Activated T-cell treated with anti-CD3 and anti-CD28 coated beads, Interleukin-2, amount 50 U/mL, for 1 hour (primary cell): Measurements from ENCODE around the gene MAS1L.
"Not testable (repeated sequence)": the region's sequence is repeated elsewhere in the genome, so short reads cannot be mapped to it uniquely, and the experiment has no call there.

Experiments used
- DNase-seq: peaks from one replicate; pipeline ENCODE4 v3.0.0-alpha.2; 2020

The MAS1L gene

GRCh38 chr6:29478740-29479139, 9.0 kb downstream of the MAS1L start:
- no peak for DNase-seq

- DNase-seq, result no peak
Measured at GRCh38 chr6:29477923-29478450, 9.8 kb downstream of the MAS1L start.

GRCh38 chr6:29474996-29475395, 12.8 kb downstream of the MAS1L start:
- DNase-seq, result no peak

- no peak for DNase-seq
Measured at GRCh38 chr6:29466241-29466640, 21.5 kb downstream of the MAS1L start.

DNA sequence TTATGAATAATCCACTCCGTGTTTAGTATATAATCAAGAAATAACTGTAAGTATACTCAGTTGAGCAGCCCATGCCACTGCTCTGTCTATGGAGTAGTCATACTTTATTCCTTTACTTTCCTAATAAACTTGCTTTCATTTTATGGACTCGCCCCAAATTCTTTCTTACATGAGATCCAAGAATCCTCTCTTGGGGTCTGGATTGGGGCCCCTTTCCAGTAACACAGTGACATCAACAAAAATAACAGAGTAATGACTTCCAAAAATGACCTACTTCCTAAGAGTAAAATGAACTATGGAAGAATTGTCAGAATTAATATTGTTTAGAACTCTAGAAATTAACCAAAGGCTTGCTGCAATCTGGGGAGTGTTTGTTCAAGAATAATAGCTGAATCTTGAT, 22.0 kb downstream of the MAS1L start:
- no peak for DNase-seq

- no peak for DNase-seq
Measured at GRCh38 chr6:29465279-29465678, 22.5 kb downstream of the MAS1L start.

- no peak for DNase-seq
Measured at GRCh38 chr6:29462022-29462421, 25.7 kb downstream of the MAS1L start.

GRCh38 chr6:29461021-29461814, 26.5 kb downstream of the MAS1L start:
- DNase-seq, result no peak

- no peak for DNase-seq
Measured at GRCh38 chr6:29456971-29457370, 30.8 kb downstream of the MAS1L start, which contains the start of the genes OR11A1 and OR2H1. TSS of gene OR11A1 (minus strand) at chr6:29457071. CDS start at chr6:29427641, 29,430 bp downstream. TSS of gene OR2H1 (plus strand) at chr6:29457155. CDS start at chr6:29461770, 4,615 bp downstream.

DNA sequence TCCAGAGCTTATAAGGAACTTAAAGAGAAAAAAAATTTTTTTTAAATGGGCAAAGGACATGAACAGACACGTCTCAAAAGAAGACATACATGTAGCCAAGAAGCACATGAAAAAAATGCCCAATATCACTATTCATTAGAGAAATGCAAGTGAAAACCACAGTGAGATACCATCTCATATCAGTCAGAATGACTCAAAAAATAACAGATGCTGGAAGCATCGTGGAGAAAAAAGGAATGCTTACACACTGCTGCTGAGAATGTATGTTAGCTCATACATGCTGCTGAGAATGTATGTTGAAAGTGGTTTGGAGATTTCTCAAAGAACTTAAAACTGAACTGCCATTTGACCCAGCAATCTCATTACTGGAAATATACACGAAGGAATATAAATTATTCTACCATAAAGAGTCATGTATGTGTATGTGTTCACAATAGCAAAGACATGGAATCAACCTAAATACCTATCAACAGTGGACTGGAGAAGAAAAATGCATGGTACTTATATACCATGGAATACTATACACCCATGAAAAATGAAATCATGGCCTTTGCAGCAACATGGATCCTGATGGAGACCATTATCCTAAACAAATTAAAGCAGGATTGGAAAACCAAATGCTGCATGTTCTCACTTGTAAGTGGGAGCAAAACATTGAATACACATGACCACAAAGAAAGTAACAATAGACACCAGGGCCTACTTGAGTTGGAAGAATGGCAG, 36.1 kb downstream of the MAS1L start:
- DNase-seq, result no peak

DNA sequence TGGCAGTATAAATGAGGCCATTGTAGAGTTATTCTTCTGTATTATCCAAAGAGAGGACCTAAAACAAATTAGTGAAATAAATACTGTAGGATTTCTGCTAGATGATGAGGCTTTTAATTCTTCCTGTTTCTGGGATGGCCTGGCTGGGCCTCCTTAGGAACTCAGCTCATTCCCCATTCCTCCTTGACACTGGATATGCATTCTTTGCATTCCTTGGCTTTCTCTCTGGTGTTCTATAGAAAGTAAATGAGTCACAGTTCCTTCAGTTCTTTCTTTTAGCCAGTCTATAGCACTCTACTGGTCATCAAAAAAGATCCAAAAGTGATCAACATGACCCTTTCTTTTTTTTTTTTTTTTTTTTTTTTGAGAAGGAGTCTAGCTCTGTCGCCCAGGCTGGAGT, 40.1 kb downstream of the MAS1L start:
- no peak for DNase-seq

GRCh38 chr6:29444031-29444430, 43.7 kb downstream of the MAS1L start:
- DNase-seq, result not testable (repeated sequence)

GRCh38 chr6:29442719-29443118, 45.0 kb downstream of the MAS1L start:
- DNase-seq, result no peak

- DNase-seq, result no peak
Measured at GRCh38 chr6:29439006-29439405, 48.8 kb downstream of the MAS1L start, which contains the start of gene OR10C1. TSS of gene OR10C1 (plus strand) at chr6:29439306. CDS start at chr6:29440016, 710 bp downstream.

DNA sequence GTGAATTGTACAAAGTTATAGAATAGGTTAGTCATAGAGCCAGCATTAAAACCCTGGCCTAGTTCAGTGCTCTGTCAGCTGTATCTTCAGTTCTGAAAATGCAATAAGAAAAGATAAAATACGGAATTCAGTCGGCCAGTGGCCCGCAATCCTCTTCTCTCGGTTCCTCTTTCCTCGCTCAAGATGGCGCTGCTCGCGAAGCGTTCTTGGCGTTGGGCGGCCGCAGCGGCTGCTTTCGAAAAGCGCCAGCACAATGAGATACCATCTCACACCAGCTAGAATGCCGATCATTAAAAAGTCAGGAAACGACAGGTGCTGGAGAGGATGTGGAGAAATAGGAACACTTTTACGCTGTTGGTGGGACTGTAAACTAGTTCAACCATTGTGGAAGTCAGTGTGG, 51.0 kb downstream of the MAS1L start:
- DNase-seq, result not testable (repeated sequence)
